ENCODE results near the gene P2RY11. TPM values are rescaled to one million over a fixed set of nuclear protein-coding genes. Genes with fewer than 3 reads are reported as not detected.

Gene P2RY11
- total RNA-seq, 1 experiment from 2014 or later, result 60.6 TPM

DNA sequence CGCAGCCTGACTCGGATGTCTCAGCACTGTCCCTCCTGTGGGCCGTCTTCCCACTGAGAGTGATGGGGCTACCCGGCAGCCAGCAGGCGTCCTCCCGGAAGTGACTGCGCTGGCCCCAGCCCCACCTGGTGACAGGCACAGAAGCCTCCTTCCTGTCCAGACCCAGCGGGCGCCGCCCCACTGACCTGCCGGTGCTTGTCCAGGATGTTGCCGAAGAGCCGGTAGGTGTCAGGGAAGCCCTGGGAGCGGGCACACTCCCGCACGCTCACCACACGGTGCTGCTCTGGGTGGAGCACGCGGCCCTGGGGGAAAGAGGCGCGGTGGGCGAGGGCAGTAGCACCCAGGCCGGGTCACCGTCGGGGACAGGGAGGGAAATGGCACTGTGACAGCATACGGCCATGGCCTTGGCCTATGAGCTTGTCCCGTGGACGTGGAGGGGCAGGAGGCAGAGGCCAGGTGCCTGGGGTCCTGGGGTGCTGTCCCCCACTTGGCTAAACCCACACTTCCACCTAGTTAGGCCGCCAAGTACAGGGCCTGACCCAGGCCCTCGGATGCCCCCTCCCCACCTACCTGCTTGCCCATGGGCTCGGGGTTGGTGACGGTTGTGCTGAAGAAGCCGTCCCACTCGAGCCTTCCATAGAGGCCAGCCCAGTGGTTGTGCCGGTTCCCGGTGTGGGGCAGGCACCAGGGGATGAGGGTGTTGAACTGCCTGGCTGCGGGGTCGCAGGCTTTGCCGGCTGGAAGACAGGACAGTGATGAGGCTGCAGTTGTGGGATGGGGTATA, 24.2 kb downstream of the P2RY11 start:
- no peak for TF ChIP-seq CTCF (conservative IDR thresholded peaks at IDR 0.05)
- Histone ChIP-seq H3K79me2 (ENCODE audit: insufficient read depth, low read length) (no peaks in the 10 kb centered on the region), H3T11ph (ENCODE audit: low read length) (no peak overlapping the region), H3K9ac (ENCODE audit: extremely low read depth, insufficient read length, low read length) (no peak overlapping the region), H4K5ac (ENCODE audit: insufficient read length, low read depth, low read length) (no peak overlapping the region), H3K23me2 (ENCODE audit: insufficient read length, low read depth, low read length, poor library complexity, severe bottlenecking) (no peaks in the 10 kb centered on the region), H3K27ac (ENCODE audit: insufficient read length, low read depth, low read length) (no peak overlapping the region), H3K14ac (ENCODE audit: insufficient read depth, low read length) (no peak overlapping the region), H2AFZ (ENCODE audit: low read length) (no peak overlapping the region), H3K9me3 (ENCODE audit: control insufficient read depth, low read depth, low read length) (no peaks in the 10 kb centered on the region), H3K23ac (ENCODE audit: insufficient read length, low read depth, low read length) (no peak overlapping the region), H3K4ac (ENCODE audit: low read depth, low read length) (no peak overlapping the region), H3K18ac (ENCODE audit: insufficient read length, low read depth, low read length) (no peak overlapping the region), H4K8ac (replicated peaks; ENCODE audit: insufficient read length, low read depth, low read length) (no peak overlapping the region), H2BK12ac (ENCODE audit: insufficient read length, low read depth, low read length) (no peak overlapping the region), H4K91ac (ENCODE audit: insufficient read length, low read depth, low read length) (no peak overlapping the region), H3K4me2 (ENCODE audit: insufficient read depth, insufficient read length, low read length) (no peak overlapping the region), H3K27me3 (ENCODE audit: insufficient read depth, low read length) (no peaks in the 10 kb centered on the region), H2BK5ac (ENCODE audit: insufficient read length, low read length) (no peak overlapping the region), H2AK5ac (ENCODE audit: insufficient read length, low read length) (no peak overlapping the region), H4K20me1 (ENCODE audit: control insufficient read depth, insufficient read depth, insufficient read length) (no peaks in the 10 kb centered on the region), H2BK120ac (ENCODE audit: low read depth, low read length, poor library complexity, severe bottlenecking) (no peak overlapping the region), H2BK20ac (ENCODE audit: low read depth, low read length, poor library complexity, severe bottlenecking) (no peak overlapping the region), H3K4me1 (ENCODE audit: insufficient read depth, low read length) (no peaks in the 10 kb centered on the region), H3K56ac (ENCODE audit: insufficient read length, low read depth, low read length) (no peak overlapping the region), H2BK15ac (ENCODE audit: low read depth, low read length) (no peak overlapping the region), H3K79me1 (ENCODE audit: insufficient read depth, low read depth, low read length, poor library complexity, severe bottlenecking) (no peaks in the 10 kb centered on the region)
- Mint-ChIP-seq H3K36me3 (ENCODE audit: insufficient read depth in 1 of 3, low read depth in 3 of 3) (peaks cover 25 to 90% (median 60%) of the 10 kb centered on the region in 3 experiments; a peak in 6 of 7 replicates), H3K27ac (no peak overlapping the region), H3K9me3 (no peaks in the 10 kb centered on the region), H3K4me1 (no peaks in the 10 kb centered on the region), H3K4me3 (no peak overlapping the region), H3K27me3 (ENCODE audit: low read depth) (no peaks in the 10 kb centered on the region)
- WGBS (ENCODE audit: extremely low coverage, insufficient read length, low lambda C conversion rate), result no CpG with 5 or more reads among the region's 39 CpGs
- DNase-seq, result no peak
